ENCODE measurements around the gene KNTC1.

GRCh38 chr12:122499991-122500684, 26.9 kb upstream of the KNTC1 start:
- TF ChIP-seq CTCF (IDR thresholded peaks at IDR 0.05) (no peak), POLR2AphosphoS5 (IDR thresholded peaks at IDR 0.05) (peak in 1 of 3 donors; percentile 13), POLR2A (IDR thresholded peaks at IDR 0.05) (no peak)
